Activated CD4-positive, CD25-positive, alpha-beta regulatory T cell treated with anti-CD3 and anti-CD28 coated beads, Interleukin-2, amount 50 U/mL, for 16 hours (primary cell): Measurements from ENCODE around the gene FOXD2.
"Not testable (repeated sequence)": the region's sequence is repeated elsewhere in the genome, so short reads cannot be mapped to it uniquely, and the experiment has no call there.

Experiments used
- DNase-seq: peaks from one replicate; pipeline ENCODE4 v3.0.0-alpha.2; 2020; ENCODE audit warnings: low read depth, low spot score

FOXD2 gene

GRCh38 chr1:47439819-47440598, 2.2 kb downstream of the FOXD2 start:
- no peak for DNase-seq

GRCh38 chr1:47440599-47441081, 2.8 kb downstream of the FOXD2 start:
- no peak for DNase-seq

- DNase-seq = no peak
These were observed 3.7 kb downstream of the FOXD2 start for GRCh38 chr1:47441450-47442106.

- no peak for DNase-seq
These were observed 4.4 kb downstream of the FOXD2 start for GRCh38 chr1:47442202-47442601.

- no peak for DNase-seq
These were observed 5.1 kb downstream of the FOXD2 start for GRCh38 chr1:47442842-47443529.

GRCh38 chr1:47443530-47444296, 5.9 kb downstream of the FOXD2 start:
- DNase-seq = no peak

- DNase-seq = no peak
These were observed 6.4 kb downstream of the FOXD2 start for GRCh38 chr1:47444297-47444561.

- no peak for DNase-seq
These were observed 7.0 kb downstream of the FOXD2 start for GRCh38 chr1:47444562-47445465.

- no peak for DNase-seq
These were observed 8.1 kb downstream of the FOXD2 start for GRCh38 chr1:47445823-47446550.

- DNase-seq = no peak
These were observed 10.8 kb downstream of the FOXD2 start for GRCh38 chr1:47448462-47449222.

GRCh38 chr1:47449822-47450552, 12.1 kb downstream of the FOXD2 start:
- DNase-seq = no peak

- no peak for DNase-seq
These were observed 12.8 kb downstream of the FOXD2 start for GRCh38 chr1:47450606-47451005.

GRCh38 chr1:47452426-47452825, 14.6 kb downstream of the FOXD2 start:
- DNase-seq = no peak

GRCh38 chr1:47453910-47454309, 16.1 kb downstream of the FOXD2 start:
- DNase-seq = not testable (repeated sequence)

- no peak for DNase-seq
These were observed 18.4 kb downstream of the FOXD2 start for GRCh38 chr1:47456250-47456649.

GRCh38 chr1:47457547-47457946, 19.7 kb downstream of the FOXD2 start:
- DNase-seq = not testable (repeated sequence)

- no peak for DNase-seq
These were observed 21.5 kb downstream of the FOXD2 start for GRCh38 chr1:47459253-47459788.

- no peak for DNase-seq
These were observed 22.2 kb downstream of the FOXD2 start for GRCh38 chr1:47460040-47460439.

- no peak for DNase-seq
These were observed 22.6 kb downstream of the FOXD2 start for GRCh38 chr1:47460456-47460855.
